PC-9 (cell line): ENCODE data around the gene GGPS1. TPM values are rescaled to one million over a fixed set of nuclear protein-coding genes. Genes with fewer than 3 reads are reported as not detected.
A peak's percentile ranks its signal among the peaks of the same experiment; 100 is the strongest.

Experiments used
- BruUV-seq: library from RNA; stranded (reverse); fragments of 400-500 nt; replicated peaks from 2 replicates; lab custom pipeline; 2021; lab: Mats Ljungman, UMichigan
- CTCF ChIA-PET: fragments of 300-600 bp; sonication (Branson Sonifier 250); formaldehyde crosslinking; loops from one replicate; lab custom pipeline; 2022; ENCODE audit warnings: antibody characterized with exemption; lab: Charles Lee
- POLR2A ChIA-PET: fragments of 300-600 bp; sonication (Branson Sonifier 250); formaldehyde crosslinking; loops from one replicate; lab custom pipeline; 2022; ENCODE audit warnings: antibody characterized with exemption; ENCODE audit not compliant: unreplicated experiment; lab: Charles Lee
- DNase-seq, 2 experiments: peaks; one replicate each; pipeline versions ENCODE4 v3.0.0 to v3.0.0-alpha.2; 2015 to 2022; ENCODE audit warnings: mixed read lengths in 1 of 2
- H2AFZ ChIP-seq: fragments of 200-600 bp; sonication (generic); 2 replicates; pipeline ENCODE4 v1.8.1; 2017; ENCODE audit warnings: antibody characterized with exemption
- H3F3A ChIP-seq: fragments of 200-600 bp; sonication (generic); 2 replicates; pipeline ENCODE4 v1.8.1; 2017; ENCODE audit warnings: antibody characterized with exemption, mild to moderate bottlenecking, low read depth; ENCODE audit not compliant: insufficient read depth
- H3K27ac ChIP-seq: fragments of 200-600 bp; sonication (generic); 2 replicates; pipeline ENCODE4 v1.6.1; 2016; ENCODE audit warnings: mixed run types
- H3K27me3 ChIP-seq: fragments of 200-600 bp; sonication (generic); 2 replicates; pipeline ENCODE4 v1.6.1; 2016; ENCODE audit warnings: low read depth, mixed run types; ENCODE audit not compliant: insufficient read depth
- H3K36me3 ChIP-seq: fragments of 200-600 bp; sonication (generic); 2 replicates; pipeline ENCODE4 v1.6.1; 2016; ENCODE audit warnings: low read depth, mixed run types
- H3K4me1 ChIP-seq: fragments of 200-600 bp; sonication (generic); replicated peaks from 2 replicates; pipeline ENCODE4 v1.6.1; 2016; ENCODE audit warnings: mixed run types; ENCODE audit not compliant: insufficient read depth
- H3K4me2 ChIP-seq: fragments of 200-600 bp; sonication (generic); 2 replicates; pipeline ENCODE4 v1.6.1; 2017; ENCODE audit warnings: mixed run types
- H3K4me3 ChIP-seq: fragments of 200-600 bp; sonication (generic); 2 replicates; pipeline ENCODE4 v1.6.1; 2016; ENCODE audit warnings: mixed run types
- H3K79me2 ChIP-seq: fragments of 200-600 bp; sonication (generic); 2 replicates; pipeline ENCODE4 v1.6.1; 2017; ENCODE audit warnings: low read depth, mixed run types
- H3K9me2 ChIP-seq: fragments of 200-600 bp; sonication (generic); 2 replicates; pipeline ENCODE4 v1.8.1; 2017; ENCODE audit warnings: mild to moderate bottlenecking; ENCODE audit not compliant: insufficient read depth
- H3K9me3 ChIP-seq: fragments of 200-600 bp; sonication (generic); 2 replicates; pipeline ENCODE4 v1.8.1; 2016; ENCODE audit warnings: low read depth; ENCODE audit not compliant: insufficient read depth
- H4K20me1 ChIP-seq: fragments of 200-600 bp; sonication (generic); 2 replicates; pipeline ENCODE4 v1.8.1; 2017; ENCODE audit not compliant: insufficient read depth
- EZH2 ChIP-seq: fragments of 200-600 bp; sonication (generic); IDR thresholded peaks from 2 replicates; pipeline ENCODE4 v1.8.0; 2017; ENCODE audit warnings: antibody characterized with exemption, low read depth
- intact Hi-C: fragments of 100-400 bp; cut with micrococcal nuclease; formaldehyde crosslinking; loops from one replicate; pipeline ENCODE4 v1.10.0; 2022; ENCODE audit not compliant: unreplicated experiment
- total RNA-seq: library from RNA; stranded (reverse); gene quantifications from 2 replicates; pipeline ENCODE4 v1.2.3, GENCODE V29; 2021
- TF ChIP-seq, protein P1 (sequence below): fragments of 200-600 bp; sonication (generic); conservative IDR thresholded peaks from 2 replicates; pipeline ENCODE4 v1.6.1; 2017; ENCODE audit warnings: mixed run types, antibody characterized with exemption, mild to moderate bottlenecking, moderate library complexity

GGPS1 gene
- total RNA-seq, 1 experiment from 2014 or later: 61.7 TPM

DNA sequence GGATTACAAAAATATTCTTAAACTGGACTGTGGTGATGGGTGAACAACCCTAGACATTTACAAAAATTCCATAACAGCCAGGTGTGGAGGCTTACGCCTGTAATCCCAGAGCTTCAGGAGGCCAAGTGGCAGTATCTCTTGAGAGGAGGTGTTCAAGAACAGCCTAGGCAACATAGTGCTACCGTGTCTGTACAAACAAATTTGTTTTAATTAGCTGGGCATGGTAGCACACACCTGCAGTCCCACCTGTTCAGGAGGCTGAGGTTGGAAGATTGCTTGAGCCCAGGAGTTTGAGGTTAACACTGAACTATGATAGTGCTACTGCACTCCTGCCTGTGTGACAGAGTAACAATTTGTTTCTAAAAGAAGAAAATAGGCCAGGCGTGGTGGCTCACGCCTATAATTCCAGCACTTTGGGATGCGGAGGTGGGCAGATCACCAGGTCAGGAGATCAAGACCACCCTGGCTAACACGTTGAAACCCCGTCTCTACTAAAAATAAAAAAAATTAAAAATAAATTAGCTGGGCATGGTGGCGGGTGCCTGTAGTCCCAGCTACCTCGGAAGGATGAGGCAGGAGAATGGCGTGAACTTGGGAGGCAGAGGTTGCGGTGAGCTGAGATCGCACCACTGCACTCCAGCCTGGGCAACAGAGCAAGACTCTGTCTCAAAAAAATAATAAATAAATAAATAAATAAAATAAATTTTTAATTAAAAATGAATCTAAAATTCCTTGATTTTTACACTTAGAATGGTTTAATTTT is 37.4 kb upstream of the GGPS1 start:
- intact Hi-C loops: no loop called here
- no peaks in the 10 kb centered on the region for H3K27me3 ChIP-seq
- H3K36me3 ChIP-seq: no peaks in the 10 kb centered on the region
- peaks cover 67% of the 10 kb centered on the region for H4K20me1 ChIP-seq
- H3K79me2 ChIP-seq: peaks cover 97% of the 10 kb centered on the region
- H3K4me2 ChIP-seq: no peak overlapping the region
- no peak overlapping the region for H2AFZ ChIP-seq
- CTCF ChIA-PET: no interaction called here
- H3K27ac ChIP-seq: no peak overlapping the region
- H3K9me2 ChIP-seq: no peaks in the 10 kb centered on the region
- BruUV-seq: no TSS peak
- H3F3A ChIP-seq: peaks cover 8% of the 10 kb centered on the region; the same call in 1 of the 2 replicates
- no peak overlapping the region for H3K4me3 ChIP-seq
- POLR2A ChIA-PET: no interaction called here
- TF ChIP-seq, protein P1, sequence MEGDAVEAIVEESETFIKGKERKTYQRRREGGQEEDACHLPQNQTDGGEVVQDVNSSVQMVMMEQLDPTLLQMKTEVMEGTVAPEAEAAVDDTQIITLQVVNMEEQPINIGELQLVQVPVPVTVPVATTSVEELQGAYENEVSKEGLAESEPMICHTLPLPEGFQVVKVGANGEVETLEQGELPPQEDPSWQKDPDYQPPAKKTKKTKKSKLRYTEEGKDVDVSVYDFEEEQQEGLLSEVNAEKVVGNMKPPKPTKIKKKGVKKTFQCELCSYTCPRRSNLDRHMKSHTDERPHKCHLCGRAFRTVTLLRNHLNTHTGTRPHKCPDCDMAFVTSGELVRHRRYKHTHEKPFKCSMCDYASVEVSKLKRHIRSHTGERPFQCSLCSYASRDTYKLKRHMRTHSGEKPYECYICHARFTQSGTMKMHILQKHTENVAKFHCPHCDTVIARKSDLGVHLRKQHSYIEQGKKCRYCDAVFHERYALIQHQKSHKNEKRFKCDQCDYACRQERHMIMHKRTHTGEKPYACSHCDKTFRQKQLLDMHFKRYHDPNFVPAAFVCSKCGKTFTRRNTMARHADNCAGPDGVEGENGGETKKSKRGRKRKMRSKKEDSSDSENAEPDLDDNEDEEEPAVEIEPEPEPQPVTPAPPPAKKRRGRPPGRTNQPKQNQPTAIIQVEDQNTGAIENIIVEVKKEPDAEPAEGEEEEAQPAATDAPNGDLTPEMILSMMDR: no peak
- no peak for TF ChIP-seq EZH2
- H3K4me1 ChIP-seq: peaks cover 31% of the 10 kb centered on the region
- H3K9me3 ChIP-seq: no peaks in the 10 kb centered on the region
- no peak for DNase-seq

DNA sequence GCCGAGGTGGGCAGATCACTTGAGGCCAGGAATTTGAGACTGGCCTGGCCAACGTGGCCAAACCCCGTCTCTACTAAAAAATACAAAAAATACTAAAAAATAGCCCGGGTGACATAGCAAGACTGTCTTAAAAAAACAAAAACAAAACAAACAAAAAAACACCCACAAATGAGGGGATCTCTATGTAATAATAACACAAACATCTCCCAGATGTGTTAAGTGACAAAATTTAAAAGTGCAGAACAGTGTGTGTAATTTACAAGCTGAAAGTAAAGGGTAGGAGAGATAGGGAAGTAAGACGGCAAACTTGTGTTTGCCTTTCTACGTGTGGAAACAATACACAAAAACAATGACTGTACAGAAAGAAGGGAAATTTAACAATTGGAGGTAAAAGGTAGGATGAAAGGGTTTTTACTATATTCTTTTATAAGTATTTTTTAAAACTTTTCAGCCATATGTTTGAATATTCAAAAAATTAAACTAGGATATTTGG is 36.7 kb upstream of the GGPS1 start:
- TF ChIP-seq EZH2: no peak
- TF ChIP-seq, protein P1: no peak
- Histone ChIP-seq H3K9me2 (no peaks in the 10 kb centered on the region), H3K4me3 (no peak overlapping the region), H3K27ac (no peak overlapping the region), H2AFZ (no peak overlapping the region), H3K4me1 (peaks cover 37% of the 10 kb centered on the region), H3K9me3 (no peaks in the 10 kb centered on the region), H3F3A (peaks cover 14% of the 10 kb centered on the region), H3K79me2 (peaks cover 97% of the 10 kb centered on the region), H3K36me3 (no peaks in the 10 kb centered on the region), H3K27me3 (no peaks in the 10 kb centered on the region), H4K20me1 (peaks cover 65% of the 10 kb centered on the region), H3K4me2 (no peak overlapping the region)
- ChIA-PET POLR2A (no interaction called here), CTCF (no interaction called here)
- no peak for DNase-seq
- BruUV-seq: no TSS peak
- intact Hi-C loops: no loop called here

DNA sequence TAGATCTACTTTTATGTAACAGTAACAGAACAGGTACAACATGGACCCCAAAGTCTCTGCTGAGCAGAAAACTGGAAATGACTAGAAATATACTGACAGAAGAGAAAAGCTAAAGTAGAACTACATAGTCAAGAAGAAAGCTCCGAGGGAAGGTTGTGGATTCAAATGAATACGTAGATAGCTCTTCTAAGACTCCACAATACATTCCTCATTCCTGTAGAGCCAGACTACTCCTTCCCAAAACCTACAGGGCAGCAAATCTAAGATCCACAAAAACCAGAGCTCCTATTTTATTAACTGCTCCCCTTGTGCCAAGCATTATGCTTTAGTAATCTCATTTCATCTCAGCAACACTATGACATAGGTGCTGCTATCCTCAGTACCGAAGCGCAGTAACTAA is 35.6 kb upstream of the GGPS1 start:
- no TSS peak for BruUV-seq
- Histone ChIP-seq H3K4me1 (peaks cover 37% of the 10 kb centered on the region), H3K4me2 (no peak overlapping the region), H3K27ac (peak overlapping the region; percentile 9; the same call in 1 of the 2 replicates), H3K9me3 (0 out of 2 replicates have a peak, but pooled peaks cover 4% of the 10 kb centered on the region), H3K79me2 (peaks cover 97% of the 10 kb centered on the region), H3K36me3 (no peaks in the 10 kb centered on the region), H2AFZ (no peak overlapping the region), H3K27me3 (no peaks in the 10 kb centered on the region), H3K9me2 (no peaks in the 10 kb centered on the region), H3F3A (peaks cover 19% of the 10 kb centered on the region), H3K4me3 (no peak overlapping the region), H4K20me1 (peaks cover 57% of the 10 kb centered on the region)
- POLR2A ChIA-PET: no interaction called here
- intact Hi-C loops: no loop called here
- TF ChIP-seq, protein P1: no peak
- TF ChIP-seq EZH2: no peak
- CTCF ChIA-PET: no interaction called here
- DNase-seq: no peak
